Measurements from ENCODE around the gene VILL. TPM values are rescaled to one million over a fixed set of nuclear protein-coding genes. Genes with fewer than 3 reads are reported as not detected.

VILL gene
- total RNA-seq, 4 donors from 2014 or later: 8.9 to 20.1 (median 18.0) TPM

DNA sequence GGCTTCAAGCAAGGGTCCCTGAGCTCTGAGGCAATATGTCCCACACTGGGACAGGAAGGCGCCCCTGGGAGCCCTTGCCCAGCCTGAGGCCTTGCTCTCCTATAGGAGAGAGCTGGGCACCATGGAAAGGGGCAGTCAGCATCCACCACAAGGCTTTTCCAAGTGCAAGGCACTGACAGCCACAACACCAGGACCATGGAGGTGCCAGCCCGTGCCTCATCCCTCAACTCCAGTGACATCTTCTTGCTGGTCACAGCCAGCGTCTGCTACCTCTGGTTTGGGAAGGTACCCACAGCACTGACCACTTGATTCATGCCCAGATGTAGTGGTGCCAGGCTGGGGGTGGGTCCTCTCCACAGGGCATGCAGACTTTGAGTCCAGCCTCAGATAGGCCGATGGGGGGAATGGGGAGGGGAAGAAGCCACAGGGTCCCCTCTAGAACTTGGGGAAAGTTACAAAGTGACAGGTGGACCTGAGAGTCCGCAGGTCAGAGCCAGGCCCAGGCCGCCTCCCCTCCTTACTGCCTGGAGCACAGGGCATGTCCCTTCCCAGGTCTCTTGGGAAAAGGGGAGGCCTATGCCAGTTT lies 11.8 kb downstream of the VILL start:
- no peak for DNase-seq (ENCODE audit: low spot score in 2 of 2)
- intact Hi-C loops (cut with DNase I; ENCODE audit: low total_unique reads): loop anchor here (10.0 kb wide), 1 partner anchor 112 kb away; no protein-coding TSS in a partner anchor
- WGBS, 2 donors: 94% methylated on average over 6 of the region's 6 CpGs

DNA sequence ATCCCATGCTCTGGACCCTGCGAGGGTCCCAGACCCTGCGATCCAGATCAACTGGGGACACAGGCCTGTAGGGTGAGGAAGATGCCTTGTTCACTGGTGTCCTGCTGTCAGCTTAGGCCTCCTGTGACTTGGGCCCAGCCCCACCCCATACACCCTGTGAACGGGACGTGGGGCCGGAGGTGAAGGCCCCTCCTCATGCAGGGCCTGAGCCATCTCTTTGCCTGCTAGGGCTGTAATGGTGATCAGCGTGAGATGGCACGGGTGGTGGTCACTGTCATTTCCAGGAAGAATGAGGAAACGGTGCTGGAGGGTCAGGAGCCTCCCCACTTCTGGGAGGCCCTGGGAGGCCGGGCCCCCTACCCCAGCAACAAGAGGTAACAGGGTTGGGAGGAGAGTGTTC lies 12.4 kb downstream of the VILL start:
- TF ChIP-seq POLR2A (IDR thresholded peaks at IDR 0.05): no peak
- TF ChIP-seq, protein P1, sequence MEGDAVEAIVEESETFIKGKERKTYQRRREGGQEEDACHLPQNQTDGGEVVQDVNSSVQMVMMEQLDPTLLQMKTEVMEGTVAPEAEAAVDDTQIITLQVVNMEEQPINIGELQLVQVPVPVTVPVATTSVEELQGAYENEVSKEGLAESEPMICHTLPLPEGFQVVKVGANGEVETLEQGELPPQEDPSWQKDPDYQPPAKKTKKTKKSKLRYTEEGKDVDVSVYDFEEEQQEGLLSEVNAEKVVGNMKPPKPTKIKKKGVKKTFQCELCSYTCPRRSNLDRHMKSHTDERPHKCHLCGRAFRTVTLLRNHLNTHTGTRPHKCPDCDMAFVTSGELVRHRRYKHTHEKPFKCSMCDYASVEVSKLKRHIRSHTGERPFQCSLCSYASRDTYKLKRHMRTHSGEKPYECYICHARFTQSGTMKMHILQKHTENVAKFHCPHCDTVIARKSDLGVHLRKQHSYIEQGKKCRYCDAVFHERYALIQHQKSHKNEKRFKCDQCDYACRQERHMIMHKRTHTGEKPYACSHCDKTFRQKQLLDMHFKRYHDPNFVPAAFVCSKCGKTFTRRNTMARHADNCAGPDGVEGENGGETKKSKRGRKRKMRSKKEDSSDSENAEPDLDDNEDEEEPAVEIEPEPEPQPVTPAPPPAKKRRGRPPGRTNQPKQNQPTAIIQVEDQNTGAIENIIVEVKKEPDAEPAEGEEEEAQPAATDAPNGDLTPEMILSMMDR (IDR thresholded peaks at IDR 0.05): no peak
- intact Hi-C loops (cut with DNase I; ENCODE audit: low total_unique reads): loop anchor here (10.0 kb wide), 1 partner anchor 112 kb away; no protein-coding TSS in a partner anchor
- no peak overlapping the region for H3K4me3 ChIP-seq (ENCODE audit: low read depth, poor library complexity, severe bottlenecking)
- no peak for DNase-seq (ENCODE audit: low spot score in 2 of 2)
- 85% methylated on average over 8 to 9 of the region's 9 CpGs for WGBS, 2 donors

More for the DNA sequence above, 11.8 kb downstream of the VILL start:
- no peak overlapping the region for H3K4me3 ChIP-seq (ENCODE audit: low read depth, poor library complexity, severe bottlenecking)
- TF ChIP-seq, protein P1 (IDR thresholded peaks at IDR 0.05): no peak
- no peak for TF ChIP-seq POLR2A (IDR thresholded peaks at IDR 0.05)

DNA sequence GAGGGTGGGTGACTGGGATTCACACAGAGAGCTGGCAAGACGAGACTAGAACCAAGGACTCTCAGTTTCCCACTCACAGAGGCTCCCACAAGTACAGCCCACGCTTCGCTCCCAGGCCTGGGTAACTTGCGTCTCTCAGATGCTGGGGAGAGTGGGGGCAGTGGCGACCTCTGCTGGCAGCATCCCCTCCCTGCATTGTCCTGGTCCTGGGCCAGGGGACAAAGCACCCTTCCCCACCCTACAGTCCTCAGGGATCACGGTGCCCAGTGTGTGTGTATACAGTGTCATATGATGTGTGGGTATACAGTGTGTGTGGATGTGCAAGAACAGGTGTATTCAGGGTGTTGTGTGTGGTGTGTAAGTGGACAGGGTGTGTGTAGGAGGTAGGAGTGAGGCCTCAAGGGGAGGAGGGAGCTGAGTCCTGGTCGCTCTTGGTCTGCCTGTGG lies 12.8 kb downstream of the VILL start:
- no peak for DNase-seq (ENCODE audit: low spot score in 2 of 2)
- WGBS, 2 donors: 43 to 51% methylated on average over 7 of the region's 7 CpGs
- intact Hi-C loops (cut with DNase I; ENCODE audit: low total_unique reads): loop anchor here (10.0 kb wide), 1 partner anchor 111 kb away; no protein-coding TSS in a partner anchor
- TF ChIP-seq, protein P1 (IDR thresholded peaks at IDR 0.05): peak in 1 of 3 donors; percentile 15
- no peak for TF ChIP-seq POLR2A (IDR thresholded peaks at IDR 0.05)
- no peak overlapping the region for H3K4me3 ChIP-seq (ENCODE audit: low read depth, poor library complexity, severe bottlenecking)

DNA sequence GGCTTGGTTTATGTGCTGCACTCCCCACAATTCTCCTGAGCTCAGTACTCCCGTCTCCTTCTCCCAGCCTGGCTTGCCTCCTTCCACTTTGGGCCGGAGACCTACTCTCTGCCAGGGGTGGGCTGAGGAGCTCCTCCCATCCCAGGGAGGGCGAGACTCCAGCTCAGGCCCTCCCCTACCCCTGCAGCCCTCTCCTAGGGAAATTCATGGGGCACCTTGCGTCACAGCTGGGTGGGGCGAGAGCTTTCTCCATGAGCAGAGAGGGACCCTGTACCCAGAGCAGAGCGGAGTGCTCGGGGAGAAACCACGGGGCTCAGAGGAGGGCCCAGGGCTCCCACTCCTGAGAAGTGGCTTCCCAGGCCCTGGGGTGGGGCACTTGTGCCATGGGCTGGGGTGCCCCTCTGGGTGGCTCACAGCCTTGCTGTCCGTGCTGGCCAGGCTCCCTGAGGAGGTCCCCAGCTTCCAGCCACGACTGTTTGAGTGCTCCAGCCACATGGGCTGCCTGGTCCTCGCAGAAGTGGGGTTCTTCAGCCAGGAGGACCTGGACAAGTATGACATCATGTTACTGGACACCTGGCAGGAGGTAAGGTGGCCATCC lies 13.3 kb downstream of the VILL start:
- intact Hi-C loops (cut with DNase I; ENCODE audit: low total_unique reads): loop anchor here (10.0 kb wide), 1 partner anchor 111 kb away; no protein-coding TSS in a partner anchor
- 72 to 80% methylated on average over 4 to 7 of the region's 11 CpGs for WGBS, 2 donors
- TF ChIP-seq, protein P1 (IDR thresholded peaks at IDR 0.05): no peak
- TF ChIP-seq POLR2A (IDR thresholded peaks at IDR 0.05): no peak
- H3K4me3 ChIP-seq (ENCODE audit: low read depth, poor library complexity, severe bottlenecking): no peak overlapping the region
- DNase-seq (ENCODE audit: low spot score in 2 of 2): no peak

DNA sequence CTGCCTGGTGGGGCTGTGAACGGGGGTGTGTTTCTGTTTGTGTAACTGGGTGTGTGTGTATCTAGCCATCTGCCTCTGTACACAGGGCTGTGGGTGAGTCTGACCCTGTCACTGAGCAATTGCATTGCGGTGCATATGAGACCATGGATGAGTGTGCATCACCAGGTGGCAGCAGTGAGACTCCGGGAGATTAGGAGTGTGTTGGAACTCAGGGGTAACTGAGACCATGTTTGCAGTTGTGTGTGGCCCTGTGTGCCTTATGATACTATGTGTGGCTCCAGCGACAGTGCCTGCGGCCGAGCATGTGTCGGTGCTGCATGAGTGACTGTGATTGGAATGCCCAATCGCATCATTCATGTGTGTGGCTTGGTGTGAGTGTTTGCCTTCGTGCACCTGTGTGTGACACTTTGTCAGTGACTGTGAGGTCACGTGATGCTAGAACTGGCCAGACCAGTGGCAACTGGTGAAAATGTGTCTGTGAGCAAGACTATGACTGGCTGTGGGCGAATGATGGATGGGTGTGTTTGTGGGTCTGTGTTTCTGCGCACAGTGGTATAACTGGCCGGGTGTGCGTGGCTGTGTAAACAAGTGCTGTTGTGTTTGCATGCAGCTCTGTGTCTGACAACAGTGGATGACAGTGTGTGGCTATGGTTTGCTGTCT lies 14.0 kb downstream of the VILL start:
- no peak overlapping the region for H3K4me3 ChIP-seq (ENCODE audit: low read depth, poor library complexity, severe bottlenecking)
- peak; percentile 78 to 93 for DNase-seq (ENCODE audit: low spot score in 2 of 2)
- intact Hi-C loops (cut with DNase I; ENCODE audit: low total_unique reads): loop anchor here (10.0 kb wide), 1 partner anchor 110 kb away; no protein-coding TSS in a partner anchor
- TF ChIP-seq, protein P1 (IDR thresholded peaks at IDR 0.05): no peak
- no peak for TF ChIP-seq POLR2A (IDR thresholded peaks at IDR 0.05)
- 57 to 70% methylated on average over 14 of the region's 14 CpGs for WGBS, 2 donors
